ENCODE data around the gene MFSD1. TPM values are rescaled to one million over a fixed set of nuclear protein-coding genes. Genes with fewer than 3 reads are reported as not detected.

MFSD1 gene
- total and polyA plus RNA-seq, 2 of the 8 experiments (the other 6 are each of a cell fraction or from before 2014, with no cell fraction given), result 9.3 to 11.5 TPM

DNA sequence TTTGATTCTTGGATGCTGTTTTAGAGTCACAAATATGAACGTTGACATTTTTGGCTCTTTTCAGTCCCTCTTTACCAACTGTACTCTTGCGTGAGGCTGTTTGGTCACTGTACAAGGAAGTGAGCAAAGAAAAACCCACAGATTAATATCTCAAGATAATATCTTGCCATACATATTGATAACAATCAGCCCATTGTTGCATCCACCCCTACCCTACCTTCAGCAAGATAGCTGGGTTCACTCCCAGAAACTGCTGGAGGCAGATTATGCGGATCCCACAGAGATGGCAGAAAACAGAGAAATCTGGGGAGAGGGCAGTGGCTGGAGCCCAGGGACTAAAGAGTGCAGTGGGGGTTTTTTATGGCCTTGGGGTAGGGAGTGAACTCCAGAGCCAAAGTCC lies 29.9 kb upstream of the MFSD1 start (continued):
- no peak for TF ChIP-seq TBP (IDR thresholded peaks at IDR 0.05; ENCODE audit: low read depth, low read length)
- TF ChIP-seq TAF7 (optimal IDR thresholded peaks at IDR 0.05; ENCODE audit: borderline replicate concordance, low read depth, low read length), result no peak
- TF ChIP-seq SIX5 (IDR thresholded peaks at IDR 0.05; ENCODE audit: low read depth, low read length), result no peak
- no peak for TF ChIP-seq SIN3A (conservative IDR thresholded peaks at IDR 0.05 in 1 of 2, IDR thresholded peaks at IDR 0.05 in 1 of 2; ENCODE audit: low read depth in 1 of 2, low read length in 2 of 2)
- TF ChIP-seq, protein P1, sequence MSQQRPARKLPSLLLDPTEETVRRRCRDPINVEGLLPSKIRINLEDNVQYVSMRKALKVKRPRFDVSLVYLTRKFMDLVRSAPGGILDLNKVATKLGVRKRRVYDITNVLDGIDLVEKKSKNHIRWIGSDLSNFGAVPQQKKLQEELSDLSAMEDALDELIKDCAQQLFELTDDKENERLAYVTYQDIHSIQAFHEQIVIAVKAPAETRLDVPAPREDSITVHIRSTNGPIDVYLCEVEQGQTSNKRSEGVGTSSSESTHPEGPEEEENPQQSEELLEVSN (IDR thresholded peaks at IDR 0.05), result no peak
- no peak for TF ChIP-seq MAFK (IDR thresholded peaks at IDR 0.05; ENCODE audit: low read depth, low read length)
- no peak for TF ChIP-seq POLR2A (IDR thresholded peaks at IDR 0.05; ENCODE audit: control extremely low read depth in 1 of 2, low read depth in 2 of 2, low read length in 2 of 2)

Data from H1 (cell line).